GM12891 (cell line): Measurements from ENCODE around the gene PDE10A.

ENCODE experiments used
- POLR2A ChIP-seq: IDR thresholded peaks from 2 replicates; pipeline ENCODE4 v1.6.1; 2011; ENCODE audit warnings: low read depth, low read length, control low read depth
- POLR2AphosphoS5 ChIP-seq: IDR thresholded peaks from 2 replicates; pipeline ENCODE4 v1.6.1; 2011; ENCODE audit warnings: low read depth, low read length, control low read depth
- SPI1 ChIP-seq: IDR thresholded peaks from 2 replicates; pipeline ENCODE4 v1.6.1; 2011; ENCODE audit warnings: low read depth, low read length, control low read depth
- TAF1 ChIP-seq: IDR thresholded peaks from 2 replicates; pipeline ENCODE4 v1.6.1; 2011; ENCODE audit warnings: low read depth, low read length, control low read depth

DNA sequence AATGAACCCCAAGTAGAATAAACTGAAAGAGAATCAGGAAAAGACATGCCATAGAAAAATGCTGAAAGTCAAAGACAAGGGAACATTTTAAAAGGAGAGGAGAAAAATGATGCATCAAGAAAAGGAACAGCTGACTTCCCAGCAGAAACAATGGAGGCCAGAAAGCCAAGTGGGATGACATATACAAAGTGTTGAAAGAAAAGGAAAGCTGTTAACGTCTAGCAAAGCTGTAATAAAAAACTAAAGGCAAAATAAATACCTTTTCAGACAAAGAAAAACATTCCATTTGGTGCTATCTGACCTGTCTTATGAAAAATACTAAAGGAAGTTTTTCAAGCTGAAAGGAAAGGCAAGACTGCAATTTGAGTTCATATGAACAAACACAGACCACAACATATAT lies 34.1 kb upstream of the PDE10A start:
- TF ChIP-seq POLR2A (no peak), TAF1 (no peak), SPI1 (no peak), POLR2AphosphoS5 (no peak)
